GM18517 (cell line): ENCODE results near the gene IFIH1.

Source experiments
- ATAC-seq: cut with Tn5 transposase; IDR thresholded peaks from one replicate; pipeline ENCODE4 v1.9.1; 2021; ENCODE audit warnings: mild to moderate bottlenecking, moderate library complexity; ENCODE audit not compliant: unreplicated experiment

The IFIH1 gene

GRCh38 chr2:162258686-162259085, 59.8 kb downstream of the IFIH1 start:
- no peak for ATAC-seq

- no peak for ATAC-seq
Observed at GRCh38 chr2:162258169-162258568, 60.3 kb downstream of the IFIH1 start.

GRCh38 chr2:162257425-162257824, 61.1 kb downstream of the IFIH1 start:
- no peak for ATAC-seq

- no peak for ATAC-seq
Observed at GRCh38 chr2:162256591-162256991, 61.9 kb downstream of the IFIH1 start.

DNA sequence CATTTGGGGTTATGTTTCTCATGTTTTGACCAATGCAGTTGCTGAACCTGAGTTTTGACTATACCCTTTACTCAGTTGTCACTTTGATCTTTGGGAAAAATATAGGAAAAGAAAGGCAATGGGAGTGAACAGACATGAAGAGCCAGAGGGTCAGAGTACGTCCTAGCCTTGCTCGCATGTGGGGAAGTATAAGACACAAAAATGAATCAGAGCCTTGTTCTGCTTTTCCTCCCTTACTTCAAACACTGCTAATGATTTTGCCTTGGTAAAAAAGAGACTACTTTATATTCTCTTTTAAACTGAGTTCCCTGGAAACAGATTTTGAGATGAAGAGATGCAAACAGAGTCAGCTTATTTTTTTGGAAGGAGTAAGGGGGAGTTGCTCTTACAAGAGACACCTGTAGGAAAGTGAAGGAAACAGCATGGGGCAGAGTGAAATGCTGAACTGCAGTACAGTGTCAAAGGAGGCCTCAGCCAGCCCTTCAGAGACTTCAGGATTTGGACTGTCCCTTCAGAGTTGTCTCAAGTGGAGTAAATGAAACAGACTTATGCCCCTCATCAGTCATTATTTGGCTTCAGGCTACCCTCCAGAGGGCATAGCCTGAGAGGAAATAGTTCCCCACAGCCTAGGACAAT, 64.1 kb downstream of the IFIH1 start:
- no peak for ATAC-seq

- no peak for ATAC-seq
Observed at GRCh38 chr2:162253435-162253834, 65.0 kb downstream of the IFIH1 start.

GRCh38 chr2:162252153-162252552, 66.3 kb downstream of the IFIH1 start:
- no peak for ATAC-seq

GRCh38 chr2:162245781-162246180, 72.7 kb downstream of the IFIH1 start:
- ATAC-seq: no peak

GRCh38 chr2:162245061-162245460, 73.4 kb downstream of the IFIH1 start:
- no peak for ATAC-seq

GRCh38 chr2:162244541-162245031, 73.9 kb downstream of the IFIH1 start:
- no peak for ATAC-seq

- ATAC-seq: no peak
Observed at GRCh38 chr2:162243715-162244114, 74.8 kb downstream of the IFIH1 start.

DNA sequence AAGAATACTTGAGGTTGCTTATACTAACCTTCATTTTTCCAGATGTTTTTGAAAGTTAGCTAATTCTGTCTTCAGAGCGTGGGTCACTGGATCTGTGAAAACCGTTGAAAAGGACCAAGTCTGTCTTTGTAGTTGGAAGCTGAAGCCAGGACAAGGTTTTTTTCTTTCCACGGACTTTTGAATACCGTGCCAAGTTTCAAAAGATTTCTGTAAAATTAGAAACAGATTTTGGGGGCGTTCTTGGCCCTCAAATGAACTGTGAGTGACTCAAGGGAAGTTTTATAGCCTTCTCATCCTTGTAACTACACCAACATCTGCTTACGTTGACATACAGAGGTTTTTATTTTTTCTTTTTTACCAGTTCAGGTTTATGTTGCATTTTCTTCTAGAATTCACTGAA, 75.2 kb downstream of the IFIH1 start, which contains the start of gene FAP:
Gene FAP (minus strand): TSS at position 152 of the 400 bp plus-strand sequence. CDS start 118 bp downstream, at position 34.
- ATAC-seq: no peak

- ATAC-seq: no peak
Observed at GRCh38 chr2:162242586-162243280, 75.8 kb downstream of the IFIH1 start.

DNA sequence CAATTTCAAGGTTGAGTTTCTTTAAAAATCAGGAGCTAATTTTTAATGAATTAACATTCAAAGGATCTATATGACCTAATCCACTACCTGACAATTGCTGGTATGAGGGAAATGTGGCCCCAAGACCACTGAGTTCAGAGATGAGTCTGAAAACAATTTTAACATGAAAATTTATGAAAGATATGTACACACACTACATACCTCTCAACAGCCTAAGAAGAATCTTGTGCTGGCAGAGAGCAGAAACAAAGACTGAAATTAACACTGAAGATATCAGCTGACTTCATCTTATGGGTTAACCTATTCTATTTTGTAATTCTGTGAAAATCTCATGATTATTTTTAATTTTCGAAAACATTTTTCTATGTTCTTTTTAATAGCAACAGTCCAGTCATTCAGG, 76.9 kb downstream of the IFIH1 start:
- ATAC-seq: no peak

DNA sequence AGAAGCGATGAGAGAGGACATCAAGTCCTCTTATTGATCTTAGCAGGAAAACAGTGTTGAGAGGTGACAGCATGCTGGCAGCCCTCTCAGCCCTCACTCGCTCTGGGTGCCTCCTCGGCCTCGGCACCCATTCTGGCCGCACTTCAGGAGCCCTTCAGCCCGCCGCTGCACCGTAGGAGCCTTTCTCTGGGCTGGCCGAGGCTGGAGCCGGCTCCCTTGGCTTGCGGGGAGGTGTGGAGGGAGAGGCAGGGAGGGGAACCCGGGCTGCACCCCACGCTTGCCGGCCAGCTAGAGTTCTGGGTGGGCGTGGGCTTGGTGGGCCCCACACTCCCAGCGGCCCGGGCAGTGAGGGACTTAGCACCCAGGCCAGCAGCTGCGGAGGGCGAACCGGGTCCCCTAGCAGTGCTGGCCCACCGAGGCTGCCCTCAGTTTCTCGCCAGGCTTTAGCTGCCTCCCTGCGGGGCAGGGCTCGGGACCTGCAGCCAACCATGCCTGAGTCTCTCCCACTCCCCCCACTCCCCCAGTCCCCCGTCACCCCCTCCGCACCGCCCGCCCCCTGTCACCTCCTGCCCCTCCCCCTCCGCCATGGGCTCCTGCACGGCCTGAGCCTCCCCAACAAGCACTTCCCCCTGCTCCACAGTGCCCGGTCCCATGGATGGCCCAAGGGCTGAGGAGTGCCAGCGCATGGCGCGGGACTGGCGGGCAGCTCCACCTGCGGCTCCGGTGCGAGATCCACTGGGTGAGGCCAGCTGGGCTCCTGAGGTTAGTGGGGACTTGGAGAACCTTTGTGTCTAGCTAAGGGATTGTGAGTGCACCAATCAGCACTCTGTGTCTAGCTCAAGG, 83.6 kb downstream of the IFIH1 start:
- ATAC-seq: no peak

GRCh38 chr2:162233197-162233596, 85.3 kb downstream of the IFIH1 start:
- no peak for ATAC-seq

- ATAC-seq: no peak
Observed at GRCh38 chr2:162232671-162233070, 85.8 kb downstream of the IFIH1 start.

- no peak for ATAC-seq
Observed at GRCh38 chr2:162232027-162232426, 86.5 kb downstream of the IFIH1 start.

DNA sequence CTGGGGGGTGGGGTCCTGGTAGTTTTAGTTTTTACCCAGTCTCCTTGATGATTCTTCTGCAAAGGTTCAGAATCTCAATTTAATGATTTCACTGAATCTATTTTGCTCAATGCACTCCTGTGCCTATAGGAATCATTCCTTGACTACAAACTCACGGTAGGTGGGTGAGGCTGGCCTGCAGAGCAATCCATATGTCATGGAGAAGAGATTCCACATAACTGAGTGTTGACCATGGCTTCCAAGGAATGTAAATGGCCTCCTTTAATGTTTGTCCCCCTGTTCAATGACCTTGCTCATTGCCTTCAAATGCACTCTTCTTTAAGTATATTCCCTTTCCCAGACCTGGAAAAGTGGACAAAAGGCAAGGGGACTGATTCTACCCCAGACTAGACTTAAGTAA, 87.7 kb downstream of the IFIH1 start:
- ATAC-seq: no peak

- no peak for ATAC-seq
Observed at GRCh38 chr2:162226836-162227235, 91.6 kb downstream of the IFIH1 start.

- ATAC-seq: peak; percentile 88
Observed at GRCh38 chr2:162221064-162221463, 97.4 kb downstream of the IFIH1 start.

GRCh38 chr2:162220368-162220767, 98.1 kb downstream of the IFIH1 start:
- no peak for ATAC-seq
